Stomach (tissue), 4 donors: ENCODE measurements around the gene NIN.

Experiments used
- CTCF ChIP-seq, 7 experiments: fragments of 450-650 bp in 4 of 7; fragments of 200-600 bp in 3 of 7; sonication (generic) in 3 of 7; IDR thresholded peaks; one replicate each; pipeline ENCODE4 v1.5.1; 2016 to 2019; ENCODE audit warnings: antibody characterized with exemption in 7 of 7, control low read depth in 2 of 7, mild to moderate bottlenecking in 1 of 7
- POLR2A ChIP-seq, 4 donors: fragments of 450-650 bp; IDR thresholded peaks; one replicate each; pipeline ENCODE4 v1.6.1; 2016; ENCODE audit warnings: antibody characterized with exemption in 4 of 4, control low read depth in 2 of 4, mild to moderate bottlenecking in 1 of 4, moderate library complexity in 1 of 4

- TF ChIP-seq CTCF (IDR thresholded peaks at IDR 0.05) (no peak), POLR2A (IDR thresholded peaks at IDR 0.05) (no peak)
Observed at GRCh38 chr14:50744231-50744630, 86.7 kb downstream of the NIN start.
